ENCODE results near the gene ABCC3. TPM values are rescaled to one million over a fixed set of nuclear protein-coding genes. Genes with fewer than 3 reads are reported as not detected.
A peak's percentile ranks its signal among the peaks of the same experiment; 100 is the strongest.

ABCC3 gene
- total and polyA plus RNA-seq, 2 of the 8 experiments (the other 6 are each of a cell fraction or from before 2014, with no cell fraction given): 0.35 to 0.37 TPM

GRCh38 chr17:50722746-50723145 is 88.1 kb downstream of the ABCC3 start:
- TF ChIP-seq SP2 (IDR thresholded peaks at IDR 0.05; ENCODE audit: low read length) (no peak), NRF1 (IDR thresholded peaks at IDR 0.05; ENCODE audit: low read depth, low read length) (no peak)

More at GRCh38 chr17:50722746-50723145, 88.1 kb downstream of the ABCC3 start:
- 80% methylated on average over 3 of the region's 3 CpGs; no CpG with 5 or more reads in 1 of the 2 experiments for WGBS, 2 experiments (ENCODE audit: extremely low coverage in 1 of 2, insufficient coverage in 1 of 2, insufficient read length in 1 of 2, insufficient replicate concordance in 2 of 2, low coverage in 1 of 2, low lambda C conversion rate in 2 of 2, missing lambda C conversion rate in 1 of 2)
- Histone ChIP-seq H3K9me3 (ENCODE audit: insufficient read depth in 2 of 2, low read depth in 1 of 2, low read length in 1 of 2) (no peaks in the 10 kb centered on the region), H3K18ac (ENCODE audit: extremely low read depth, low read length) (no peak overlapping the region), H2BK12ac (ENCODE audit: low read depth, low read length) (no peak overlapping the region), H2BK120ac (replicated peaks; ENCODE audit: low read depth, low read length) (no peak overlapping the region), H2BK5ac (ENCODE audit: low read depth, low read length) (no peak overlapping the region), H3K79me1 (ENCODE audit: low read depth, low read length) (no peaks in the 10 kb centered on the region), H3K4me3 (ENCODE audit: extremely low read depth in 1 of 4, insufficient read depth in 2 of 4, low read depth in 3 of 4, low read length in 4 of 4) (peak overlapping the region in 1 of 4 experiments; percentile 34; a peak in 1 of 8 replicates), H4K8ac (ENCODE audit: extremely low read depth, insufficient read depth, low read length) (no peak overlapping the region), H3K9ac (replicated peaks in 1 of 4; ENCODE audit: extremely low read depth in 1 of 4, low read depth in 3 of 4, low read length in 3 of 4) (peak overlapping the region in 1 of 4 experiments; percentile 74; a peak in 1 of 7 replicates), H3K27ac (ENCODE audit: low read depth, low read length) (no peak overlapping the region), H2BK15ac (ENCODE audit: low read length) (no peak overlapping the region), H3K4ac (replicated peaks; ENCODE audit: insufficient read length, low read depth, low read length) (no peak overlapping the region), H4K91ac (replicated peaks; ENCODE audit: insufficient read length, low read length) (no peak overlapping the region), H3K4me1 (replicated peaks in 1 of 4; ENCODE audit: control insufficient read depth in 3 of 4, insufficient read depth in 4 of 4, low read length in 3 of 4) (peaks cover 0 to 8% (median 2%) of the 10 kb centered on the region in 4 experiments; a peak in 3 of 7 replicates), H4K5ac (ENCODE audit: insufficient read length, low read depth, low read length) (no peak overlapping the region), H3K23me2 (ENCODE audit: low read depth, low read length) (no peaks in the 10 kb centered on the region; the same call in 1 of the 2 replicates), H3K14ac (ENCODE audit: insufficient read length) (no peak overlapping the region), H3K56ac (replicated peaks; ENCODE audit: insufficient read length, low read depth, low read length) (no peak overlapping the region), H3K23ac (ENCODE audit: insufficient read length) (no peak overlapping the region), H3K36me3 (ENCODE audit: control insufficient read depth in 2 of 4, insufficient read depth in 4 of 4, low read length in 3 of 4) (peaks cover 0 to 5% (median 1%) of the 10 kb centered on the region in 4 experiments; a peak in 1 of 8 replicates), H4K20me1 (replicated peaks in 1 of 2; ENCODE audit: control insufficient read depth in 1 of 2, insufficient read depth in 2 of 2, low read length in 2 of 2) (peaks cover 29 to 34% of the 10 kb centered on the region in 2 experiments), H2BK20ac (ENCODE audit: low read length) (no peak overlapping the region), H3K27me3 (replicated peaks in 1 of 4; ENCODE audit: control insufficient read depth in 3 of 4, extremely low read depth in 1 of 4, insufficient read depth in 3 of 4, low read length in 3 of 4) (no peaks in the 10 kb centered on the region), H2AFZ (ENCODE audit: low read length) (no peak overlapping the region), H3K4me2 (ENCODE audit: insufficient read depth in 1 of 2, low read depth in 2 of 2, low read length in 2 of 2) (peak overlapping the region; percentile 22 to 92; a peak in 2 of 4 replicates), H3K79me2 (ENCODE audit: control insufficient read depth in 1 of 2, insufficient read depth in 2 of 2, low read length in 2 of 2) (peaks cover 76 to 84% of the 10 kb centered on the region in 2 experiments), H2AK5ac (ENCODE audit: low read depth, low read length) (no peak overlapping the region)
- CTCF ChIA-PET (ENCODE audit: partially characterized antibody): no interaction called here
- no peak for FAIRE-seq
- POLR2A ChIA-PET (ENCODE audit: partially characterized antibody): interaction anchor here (0.9 to 1.0 kb wide), 2 partner anchors 12 to 17 kb away, joined by 3 read pairs; no protein-coding TSS in a partner anchor
- no peak for DNase-seq (ENCODE audit: low read depth in 1 of 2, low spot score in 2 of 2)

Data from H1 (cell line).